Measurements from ENCODE around the gene ARHGAP18.

DNA sequence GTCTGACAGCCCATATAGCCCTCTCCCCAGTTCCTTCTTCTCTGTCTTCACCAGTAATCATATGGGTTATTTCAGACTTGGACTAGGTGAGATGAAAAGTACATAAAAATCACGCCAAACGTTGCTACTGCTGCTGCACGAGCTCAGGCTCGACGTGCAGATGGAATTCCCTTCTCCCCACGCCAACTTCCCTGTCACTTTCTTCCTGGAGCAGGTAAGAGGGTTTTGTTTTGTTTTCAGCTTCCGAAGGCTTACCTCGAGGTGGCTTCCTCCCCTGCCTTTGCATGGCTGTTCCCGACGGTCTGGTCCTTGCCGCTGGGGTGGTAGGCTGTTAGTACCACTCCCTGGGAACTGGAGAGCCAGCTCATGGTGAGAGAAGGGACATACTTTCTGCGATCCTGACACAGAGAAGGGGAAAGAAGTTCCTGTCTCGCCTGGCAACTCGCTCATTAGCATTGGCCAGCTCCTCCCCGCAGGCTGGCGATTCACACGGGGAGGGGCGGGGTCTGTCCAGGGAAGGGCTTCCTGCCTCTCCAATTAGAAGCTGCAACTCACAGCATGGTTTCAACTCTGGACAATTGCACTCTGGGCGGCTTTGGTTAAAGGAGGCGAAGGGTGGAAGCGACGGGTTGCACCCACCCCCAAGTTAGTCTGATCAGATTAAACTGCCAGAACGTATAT lies at the start of gene ARHGAP18:
- TF ChIP-seq, protein P1, sequence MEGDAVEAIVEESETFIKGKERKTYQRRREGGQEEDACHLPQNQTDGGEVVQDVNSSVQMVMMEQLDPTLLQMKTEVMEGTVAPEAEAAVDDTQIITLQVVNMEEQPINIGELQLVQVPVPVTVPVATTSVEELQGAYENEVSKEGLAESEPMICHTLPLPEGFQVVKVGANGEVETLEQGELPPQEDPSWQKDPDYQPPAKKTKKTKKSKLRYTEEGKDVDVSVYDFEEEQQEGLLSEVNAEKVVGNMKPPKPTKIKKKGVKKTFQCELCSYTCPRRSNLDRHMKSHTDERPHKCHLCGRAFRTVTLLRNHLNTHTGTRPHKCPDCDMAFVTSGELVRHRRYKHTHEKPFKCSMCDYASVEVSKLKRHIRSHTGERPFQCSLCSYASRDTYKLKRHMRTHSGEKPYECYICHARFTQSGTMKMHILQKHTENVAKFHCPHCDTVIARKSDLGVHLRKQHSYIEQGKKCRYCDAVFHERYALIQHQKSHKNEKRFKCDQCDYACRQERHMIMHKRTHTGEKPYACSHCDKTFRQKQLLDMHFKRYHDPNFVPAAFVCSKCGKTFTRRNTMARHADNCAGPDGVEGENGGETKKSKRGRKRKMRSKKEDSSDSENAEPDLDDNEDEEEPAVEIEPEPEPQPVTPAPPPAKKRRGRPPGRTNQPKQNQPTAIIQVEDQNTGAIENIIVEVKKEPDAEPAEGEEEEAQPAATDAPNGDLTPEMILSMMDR (IDR thresholded peaks at IDR 0.05; ENCODE audit: low read depth, low read length, missing input control), result no peak
- TF ChIP-seq YY1 (IDR thresholded peaks at IDR 0.05), result peak; percentile 90
- no peak for TF ChIP-seq EGR1 (IDR thresholded peaks at IDR 0.05; ENCODE audit: low read depth in 2 of 2)
- no peak for TF ChIP-seq JUND (IDR thresholded peaks at IDR 0.05)
- TF ChIP-seq, protein P2, sequence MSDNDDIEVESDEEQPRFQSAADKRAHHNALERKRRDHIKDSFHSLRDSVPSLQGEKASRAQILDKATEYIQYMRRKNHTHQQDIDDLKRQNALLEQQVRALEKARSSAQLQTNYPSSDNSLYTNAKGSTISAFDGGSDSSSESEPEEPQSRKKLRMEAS (IDR thresholded peaks at IDR 0.05), result peak; percentile 74
- TF ChIP-seq TAF1 (conservative IDR thresholded peaks at IDR 0.05), result peak; percentile 83
- peak; percentile 6 for TF ChIP-seq FOXA1 (IDR thresholded peaks at IDR 0.05)
- TF ChIP-seq, protein P3, sequence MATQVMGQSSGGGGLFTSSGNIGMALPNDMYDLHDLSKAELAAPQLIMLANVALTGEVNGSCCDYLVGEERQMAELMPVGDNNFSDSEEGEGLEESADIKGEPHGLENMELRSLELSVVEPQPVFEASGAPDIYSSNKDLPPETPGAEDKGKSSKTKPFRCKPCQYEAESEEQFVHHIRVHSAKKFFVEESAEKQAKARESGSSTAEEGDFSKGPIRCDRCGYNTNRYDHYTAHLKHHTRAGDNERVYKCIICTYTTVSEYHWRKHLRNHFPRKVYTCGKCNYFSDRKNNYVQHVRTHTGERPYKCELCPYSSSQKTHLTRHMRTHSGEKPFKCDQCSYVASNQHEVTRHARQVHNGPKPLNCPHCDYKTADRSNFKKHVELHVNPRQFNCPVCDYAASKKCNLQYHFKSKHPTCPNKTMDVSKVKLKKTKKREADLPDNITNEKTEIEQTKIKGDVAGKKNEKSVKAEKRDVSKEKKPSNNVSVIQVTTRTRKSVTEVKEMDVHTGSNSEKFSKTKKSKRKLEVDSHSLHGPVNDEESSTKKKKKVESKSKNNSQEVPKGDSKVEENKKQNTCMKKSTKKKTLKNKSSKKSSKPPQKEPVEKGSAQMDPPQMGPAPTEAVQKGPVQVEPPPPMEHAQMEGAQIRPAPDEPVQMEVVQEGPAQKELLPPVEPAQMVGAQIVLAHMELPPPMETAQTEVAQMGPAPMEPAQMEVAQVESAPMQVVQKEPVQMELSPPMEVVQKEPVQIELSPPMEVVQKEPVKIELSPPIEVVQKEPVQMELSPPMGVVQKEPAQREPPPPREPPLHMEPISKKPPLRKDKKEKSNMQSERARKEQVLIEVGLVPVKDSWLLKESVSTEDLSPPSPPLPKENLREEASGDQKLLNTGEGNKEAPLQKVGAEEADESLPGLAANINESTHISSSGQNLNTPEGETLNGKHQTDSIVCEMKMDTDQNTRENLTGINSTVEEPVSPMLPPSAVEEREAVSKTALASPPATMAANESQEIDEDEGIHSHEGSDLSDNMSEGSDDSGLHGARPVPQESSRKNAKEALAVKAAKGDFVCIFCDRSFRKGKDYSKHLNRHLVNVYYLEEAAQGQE (IDR thresholded peaks at IDR 0.05), result peak; percentile 68
- no peak for TF ChIP-seq GABPA (IDR thresholded peaks at IDR 0.05 in 1 of 2, conservative IDR thresholded peaks at IDR 0.05 in 1 of 2)
- peak; percentile 40 to 61 for TF ChIP-seq HNF4A (conservative IDR thresholded peaks at IDR 0.05)
- TF ChIP-seq, protein P4, sequence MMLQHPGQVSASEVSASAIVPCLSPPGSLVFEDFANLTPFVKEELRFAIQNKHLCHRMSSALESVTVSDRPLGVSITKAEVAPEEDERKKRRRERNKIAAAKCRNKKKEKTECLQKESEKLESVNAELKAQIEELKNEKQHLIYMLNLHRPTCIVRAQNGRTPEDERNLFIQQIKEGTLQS (IDR thresholded peaks at IDR 0.05), result no peak
- peak; percentile 14 to 49 for TF ChIP-seq RAD21 (IDR thresholded peaks at IDR 0.05)
- peak; percentile 79 for TF ChIP-seq SP1 (IDR thresholded peaks at IDR 0.05)
- no peak for TF ChIP-seq FOXA2 (IDR thresholded peaks at IDR 0.05)

All from liver (tissue), 3 donors.